Measurements from ENCODE around the gene HPCA. TPM values are rescaled to one million over a fixed set of nuclear protein-coding genes. Genes with fewer than 3 reads are reported as not detected.

The HPCA gene
- total and polyA plus RNA-seq, 2 of the 8 experiments (the other 6 are each of a cell fraction or from before 2014, with no cell fraction given) = 0.70 to 1.4 TPM

- H3K14ac ChIP-seq (ENCODE audit: insufficient read length) = no peak overlapping the region
- no peak for TF ChIP-seq NRF1 (IDR thresholded peaks at IDR 0.05; ENCODE audit: low read depth, low read length)
- no peak for TF ChIP-seq SRF (IDR thresholded peaks at IDR 0.05; ENCODE audit: low read depth, low read length)
- TF ChIP-seq CEBPB (IDR thresholded peaks at IDR 0.05; ENCODE audit: low read depth, low read length) = no peak
- no peak for TF ChIP-seq TAF1 (IDR thresholded peaks at IDR 0.05; ENCODE audit: low read depth, low read length)
- no peak overlapping the region for H4K5ac ChIP-seq (ENCODE audit: insufficient read length, low read depth, low read length)
- H2BK5ac ChIP-seq (ENCODE audit: low read depth, low read length) = no peak overlapping the region
- H2AFZ ChIP-seq (ENCODE audit: low read length) = no peak overlapping the region
- no peak for DNase-seq (ENCODE audit: low read depth in 1 of 2, low spot score in 2 of 2)
- no peaks in the 10 kb centered on the region for H3K9me3 ChIP-seq (ENCODE audit: insufficient read depth in 2 of 2, low read depth in 1 of 2, low read length in 1 of 2)
- FAIRE-seq = no peak
- no peak overlapping the region for H3K18ac ChIP-seq (ENCODE audit: extremely low read depth, low read length)
- POLR2A ChIA-PET (ENCODE audit: partially characterized antibody) = interaction anchor here (2.2 kb wide), 1 partner anchor 15 kb away, joined by 9 read pairs; no protein-coding TSS in a partner anchor
- peaks cover 5 to 21% (median 14%) of the 10 kb centered on the region in 4 experiments for H3K27me3 ChIP-seq (replicated peaks in 1 of 4; ENCODE audit: control insufficient read depth in 3 of 4, extremely low read depth in 1 of 4, insufficient read depth in 3 of 4, low read length in 3 of 4)
- no peak overlapping the region for H2AK5ac ChIP-seq (ENCODE audit: low read depth, low read length)
- no peak overlapping the region for H3K56ac ChIP-seq (replicated peaks; ENCODE audit: insufficient read length, low read depth, low read length)
- no peak overlapping the region for H3K4me3 ChIP-seq (ENCODE audit: extremely low read depth in 1 of 4, insufficient read depth in 2 of 4, low read depth in 3 of 4, low read length in 4 of 4)
- H3K23ac ChIP-seq (ENCODE audit: insufficient read length) = no peak overlapping the region
- no peak overlapping the region for H4K91ac ChIP-seq (replicated peaks; ENCODE audit: insufficient read length, low read length)
- peaks cover 0 to 4% of the 10 kb centered on the region in 2 experiments for H4K20me1 ChIP-seq (replicated peaks in 1 of 2; ENCODE audit: control insufficient read depth in 1 of 2, insufficient read depth in 2 of 2, low read length in 2 of 2)
- H3K4me2 ChIP-seq (ENCODE audit: insufficient read depth in 1 of 2, low read depth in 2 of 2, low read length in 2 of 2) = no peak overlapping the region
- H2BK120ac ChIP-seq (replicated peaks; ENCODE audit: low read depth, low read length) = no peak overlapping the region
- H3K79me1 ChIP-seq (ENCODE audit: low read depth, low read length) = no peaks in the 10 kb centered on the region
- no peak overlapping the region for H3K9ac ChIP-seq (replicated peaks in 1 of 4; ENCODE audit: extremely low read depth in 1 of 4, low read depth in 3 of 4, low read length in 3 of 4)
- no peak overlapping the region for H3K27ac ChIP-seq (ENCODE audit: low read depth, low read length)
- no peaks in the 10 kb centered on the region for H3K79me2 ChIP-seq (ENCODE audit: control insufficient read depth in 1 of 2, insufficient read depth in 2 of 2, low read length in 2 of 2)
- WGBS, 2 experiments (ENCODE audit: extremely low coverage in 1 of 2, insufficient coverage in 1 of 2, insufficient read length in 1 of 2, insufficient replicate concordance in 2 of 2, low coverage in 1 of 2, low lambda C conversion rate in 2 of 2, missing lambda C conversion rate in 1 of 2) = 90% methylated on average over 3 of the region's 3 CpGs; no CpG with 5 or more reads in 1 of the 2 experiments
- peaks cover 0 to 7% (median 0%) of the 10 kb centered on the region in 4 experiments; a peak in 4 of 8 replicates for H3K36me3 ChIP-seq (ENCODE audit: control insufficient read depth in 2 of 4, insufficient read depth in 4 of 4, low read length in 3 of 4)
- peaks cover 3% of the 10 kb centered on the region; the same call in 1 of the 2 replicates for H3K23me2 ChIP-seq (ENCODE audit: low read depth, low read length)
- H3K4ac ChIP-seq (replicated peaks; ENCODE audit: insufficient read length, low read depth, low read length) = no peak overlapping the region
- no peak overlapping the region for H2BK15ac ChIP-seq (ENCODE audit: low read length)
- H3K4me1 ChIP-seq (replicated peaks in 1 of 4; ENCODE audit: control insufficient read depth in 3 of 4, insufficient read depth in 4 of 4, low read length in 3 of 4) = peaks cover 0 to 10% (median 7%) of the 10 kb centered on the region in 4 experiments; a peak in 5 of 7 replicates
- CTCF ChIA-PET (ENCODE audit: partially characterized antibody) = interaction anchor here (0.6 to 2.8 kb wide), 7 partner anchors 11 to 613 kb away, joined by 3 to 11 read pairs (median 4); no protein-coding TSS in a partner anchor
- H2BK20ac ChIP-seq (ENCODE audit: low read length) = no peak overlapping the region
- no peak overlapping the region for H2BK12ac ChIP-seq (ENCODE audit: low read depth, low read length)
- no peak overlapping the region for H4K8ac ChIP-seq (ENCODE audit: extremely low read depth, insufficient read depth, low read length)
These were observed 20.5 kb upstream of the HPCA start for GRCh38 chr1:32865639-32866405.
